Common myeloid progenitor, CD34-positive (primary cell): Measurements from ENCODE around the gene SFXN5.

ENCODE experiments used
- CTCF ChIA-PET: fragments of 350-600 bp; sonication (Branson Sonifier 250); formaldehyde crosslinking; loops from one replicate; lab custom pipeline; 2021; ENCODE audit warnings: antibody characterized with exemption; lab: Charles Lee
- POLR2A ChIA-PET: fragments of 350-600 bp; sonication (Branson Sonifier 250); formaldehyde crosslinking; loops from one replicate; lab custom pipeline; 2021; ENCODE audit warnings: antibody characterized with exemption; lab: Charles Lee
- DNase-seq, 3 donors: peaks; one replicate each; pipeline versions ENCODE4 v3.0.0 to v3.0.0-alpha.2; 2013
- H3K27ac ChIP-seq, 2 experiments: 1 replicate in 1 of 2; 2 replicates in 1 of 2; pipeline ENCODE4 v1.7.0; 2013; ENCODE audit warnings: inconsistent platforms in 2 of 2, low read length in 2 of 2, mild to moderate bottlenecking in 2 of 2, low read depth in 1 of 2, moderate library complexity in 1 of 2; ENCODE audit not compliant: severe bottlenecking in 2 of 2, insufficient read depth in 1 of 2, poor library complexity in 1 of 2
- H3K27me3 ChIP-seq, 5 experiments: replicated peaks in 2 of 5; 1 replicate in 3 of 5; 2 replicates in 2 of 5; pipeline versions ENCODE4 v1.6.1 to v1.7.0; 2013; ENCODE audit warnings: low read length in 4 of 5, mild to moderate bottlenecking in 2 of 5, moderate library complexity in 2 of 5, inconsistent platforms in 1 of 5; ENCODE audit not compliant: insufficient read depth in 5 of 5, control insufficient read depth in 4 of 5
- H3K36me3 ChIP-seq, 4 experiments: 1 replicate in 2 of 4; 2 replicates in 2 of 4; pipeline versions ENCODE4 v1.6.1 to v1.7.0; 2013; ENCODE audit warnings: low read length in 3 of 4, control low read depth in 1 of 4, mild to moderate bottlenecking in 1 of 4; ENCODE audit not compliant: control insufficient read depth in 4 of 4, insufficient read depth in 4 of 4
- H3K4me1 ChIP-seq, 4 experiments: 1 replicate in 3 of 4; 2 replicates in 1 of 4; pipeline versions ENCODE4 v1.6.1 to v1.7.1; 2013; ENCODE audit warnings: low read length in 3 of 4, mild to moderate bottlenecking in 3 of 4, control low read depth in 1 of 4, inconsistent platforms in 1 of 4, moderate library complexity in 1 of 4; ENCODE audit not compliant: control insufficient read depth in 4 of 4, insufficient read depth in 4 of 4; ENCODE audit errors: control extremely low read depth in 1 of 4
- H3K4me3 ChIP-seq, 7 experiments: 1 replicate in 4 of 7; 2 replicates in 3 of 7; pipeline versions ENCODE4 v1.5.1 to v1.7.0; 2013; ENCODE audit warnings: mild to moderate bottlenecking in 7 of 7, low read length in 6 of 7, moderate library complexity in 6 of 7, inconsistent platforms in 2 of 7, low read depth in 2 of 7, control low read depth in 1 of 7; ENCODE audit not compliant: insufficient read depth in 4 of 7, control insufficient read depth in 1 of 7; ENCODE audit errors: extremely low read depth in 1 of 7
- H3K9me3 ChIP-seq, 5 experiments: 1 replicate in 4 of 5; 2 replicates in 1 of 5; pipeline versions ENCODE4 v1.6.1 to v1.7.1; 2013; ENCODE audit warnings: low read length in 4 of 5, mild to moderate bottlenecking in 2 of 5, inconsistent platforms in 1 of 5, low read depth in 1 of 5, moderate library complexity in 1 of 5; ENCODE audit not compliant: control insufficient read depth in 4 of 5, insufficient read depth in 2 of 5; ENCODE audit errors: control extremely low read depth in 1 of 5
- WGBS: methylation state at CpG from one replicate; pipeline ENCODE4 v1.1.5; 2013; ENCODE audit not compliant: insufficient coverage; 5-methylcytosine and 5-hydroxymethylcytosine counted together

The SFXN5 gene

DNA sequence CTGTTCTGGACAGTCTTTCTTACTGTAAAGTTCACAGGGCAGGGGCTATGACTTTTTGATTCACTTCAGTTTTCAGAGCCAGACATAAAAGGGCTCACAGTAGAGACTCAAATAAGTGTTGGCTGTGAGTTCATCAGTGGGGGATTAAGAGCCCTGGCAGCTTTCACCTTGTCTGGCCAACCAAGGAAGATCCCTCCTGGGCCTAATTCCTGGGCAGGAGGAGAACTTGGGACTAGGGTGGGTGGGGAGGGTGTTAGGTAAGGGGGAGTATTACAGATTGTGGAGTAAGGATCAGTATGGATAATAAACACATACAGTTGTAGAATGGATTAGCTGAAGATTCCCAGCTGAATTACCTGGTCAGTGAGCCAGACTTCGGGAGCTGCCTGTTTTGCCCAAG, 904 bp upstream of the SFXN5 start:
- Histone ChIP-seq H3K9me3 (no peaks in the 10 kb centered on the region), H3K4me1 (peaks cover 14 to 34% (median 27%) of the 10 kb centered on the region in 4 experiments), H3K4me3 (peak overlapping the region in 5 of 7 experiments; percentile 80 to 90 (median 89)), H3K36me3 (peaks cover 0 to 4% (median 0%) of the 10 kb centered on the region in 4 experiments), H3K27ac (no peak overlapping the region), H3K27me3 (no peaks in the 10 kb centered on the region)
- WGBS: 92% methylated on average over 1 of the region's 1 CpG
- DNase-seq: no peak
- CTCF ChIA-PET: interaction anchor here (0.9 to 3.8 kb wide), 6 partner anchors 13 to 89 kb away, joined by 3 to 18 read pairs (median 3); no protein-coding TSS in a partner anchor
- POLR2A ChIA-PET: no interaction called here

DNA sequence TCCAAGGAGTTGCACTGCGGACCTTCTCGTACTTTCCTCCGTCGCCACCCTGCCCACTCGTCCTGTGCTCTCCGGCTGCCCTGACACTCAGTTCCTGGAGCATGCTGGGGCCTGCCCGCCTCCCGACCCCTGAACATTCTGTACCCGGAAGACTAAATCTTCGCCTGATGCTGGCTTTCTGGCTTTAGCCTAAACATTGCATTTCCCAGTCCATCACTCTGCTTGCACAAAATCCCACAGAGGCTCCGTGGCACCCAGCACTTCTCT, 550 bp upstream of the SFXN5 start:
- 18% methylated on average over 11 of the region's 11 CpGs for WGBS
- peak in 2 of 3 donors; percentile 32 to 45 for DNase-seq
- POLR2A ChIA-PET: no interaction called here
- H3K27ac ChIP-seq: peak overlapping the region in 1 of 2 experiments; percentile 84
- peak overlapping the region; percentile 73 to 90 (median 89) for H3K4me3 ChIP-seq
- H3K9me3 ChIP-seq: no peaks in the 10 kb centered on the region
- CTCF ChIA-PET: interaction anchor here (0.9 to 3.8 kb wide), 5 partner anchors 13 to 105 kb away, joined by 3 to 18 read pairs (median 4); no protein-coding TSS in a partner anchor
- peaks cover 0 to 4% (median 0%) of the 10 kb centered on the region in 4 experiments for H3K36me3 ChIP-seq
- peaks cover 14 to 34% (median 27%) of the 10 kb centered on the region in 4 experiments for H3K4me1 ChIP-seq
- H3K27me3 ChIP-seq: no peaks in the 10 kb centered on the region

DNA sequence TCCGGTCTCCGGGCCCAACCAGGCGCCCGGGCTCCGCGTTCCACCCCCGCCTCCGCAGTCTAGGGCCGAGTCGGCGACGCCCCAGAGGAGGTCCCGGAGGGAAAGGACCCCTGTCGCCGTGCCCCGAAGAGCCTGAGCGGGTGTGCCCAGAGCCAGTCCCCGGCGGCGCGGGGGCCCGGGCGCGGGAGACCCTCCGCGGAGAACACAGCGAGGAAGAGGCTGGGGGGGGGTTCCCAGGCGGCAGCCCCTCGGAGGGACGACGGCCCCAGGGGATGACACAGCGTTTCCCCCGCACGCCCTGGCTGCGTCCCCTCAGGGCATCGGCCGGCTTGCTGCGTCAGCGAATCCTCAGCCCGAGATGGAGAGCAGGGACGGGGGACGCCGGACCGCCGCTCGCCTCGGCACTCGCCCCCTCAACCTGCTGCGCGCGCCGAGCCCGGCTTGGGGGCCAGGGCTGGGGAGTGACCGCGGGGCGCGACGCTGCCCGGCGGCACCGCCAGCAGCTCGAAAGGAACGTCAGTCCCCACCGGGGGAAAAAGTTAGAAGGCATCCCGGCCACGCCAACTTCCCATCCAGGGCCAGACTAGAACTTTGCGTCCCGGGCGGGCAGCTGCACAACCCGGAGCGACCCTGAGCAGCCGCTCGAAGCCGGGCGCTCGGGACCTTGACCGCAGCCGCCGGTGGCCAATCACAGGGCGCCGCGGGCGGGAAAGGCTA, 711 bp downstream of the SFXN5 start:
- WGBS: under 1% methylated on average over 67 of the region's 83 CpGs
- peak in 2 of 3 donors; percentile 81 to 86 for DNase-seq
- H3K27ac ChIP-seq: peak overlapping the region; percentile 68 to 84
- POLR2A ChIA-PET: interaction anchor here (0.6 to 0.9 kb wide), 2 partner anchors 8 to 1179 kb away, joined by 3 read pairs; no protein-coding TSS in a partner anchor
- H3K36me3 ChIP-seq: peaks cover 0 to 4% (median 0%) of the 10 kb centered on the region in 4 experiments
- H3K4me3 ChIP-seq: peak overlapping the region; percentile 73 to 90 (median 89)
- no peaks in the 10 kb centered on the region for H3K27me3 ChIP-seq
- CTCF ChIA-PET: interaction anchor here (1.2 to 2.9 kb wide), 3 partner anchors 14 to 106 kb away, joined by 4 to 9 read pairs (median 5); no protein-coding TSS in a partner anchor
- H3K9me3 ChIP-seq: no peaks in the 10 kb centered on the region
- peaks cover 14 to 34% (median 27%) of the 10 kb centered on the region in 4 experiments for H3K4me1 ChIP-seq

DNA sequence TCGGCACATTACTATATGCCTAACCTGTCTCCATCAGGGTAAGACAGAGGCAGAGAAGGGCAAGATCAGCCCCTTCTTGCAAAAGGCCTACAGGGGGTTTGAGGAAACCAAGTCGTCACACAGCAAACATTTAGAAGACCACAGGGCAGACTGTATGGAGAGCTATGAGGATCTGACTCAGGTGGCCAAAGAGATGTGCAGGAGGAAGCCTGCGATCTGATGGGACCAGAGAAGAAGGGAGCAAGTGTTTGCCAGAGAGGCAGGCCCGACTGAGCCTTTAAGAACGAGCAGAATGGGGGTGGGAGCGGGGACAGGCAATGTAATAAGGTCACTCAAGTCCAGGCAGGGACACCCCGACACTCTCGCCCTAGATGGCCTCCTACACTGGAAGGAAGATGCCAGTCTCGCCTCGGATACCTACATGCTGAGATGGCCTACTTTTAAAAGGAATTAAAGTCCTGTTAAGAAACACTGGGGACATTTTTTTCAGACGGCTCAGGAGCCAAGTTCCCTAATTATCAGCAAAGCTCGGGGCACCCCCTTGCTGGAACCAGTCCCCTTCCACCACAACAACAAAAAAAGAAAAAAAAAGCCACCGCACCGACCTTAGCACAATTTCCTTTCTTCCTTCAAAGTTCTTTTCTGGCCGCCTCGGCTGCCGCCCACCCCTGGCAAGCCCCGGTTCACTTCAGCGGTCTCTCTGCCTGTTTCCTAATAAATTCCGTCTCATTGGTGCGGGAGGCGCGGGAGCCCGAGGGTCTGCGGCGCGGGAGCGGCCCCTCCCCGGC, 1.5 kb downstream of the SFXN5 start:
- ChIA-PET POLR2A (interaction anchor here (0.6 kb wide), 1 partner anchor 31 kb away, joined by 3 read pairs; no protein-coding TSS in a partner anchor), CTCF (interaction anchor here (0.7 to 2.9 kb wide), 3 partner anchors 10 to 16 kb away, joined by 3 to 9 read pairs (median 3); no protein-coding TSS in a partner anchor)
- 5% methylated on average over 21 of the region's 29 CpGs for WGBS
- peak overlapping the region; percentile 73 to 90 (median 89) for H3K4me3 ChIP-seq
- H3K27me3 ChIP-seq: no peaks in the 10 kb centered on the region
- H3K36me3 ChIP-seq: peaks cover 0 to 4% (median 0%) of the 10 kb centered on the region in 4 experiments
- peak; percentile 73 to 93 (median 91) for DNase-seq
- H3K27ac ChIP-seq: peak overlapping the region; percentile 68 to 84
- H3K9me3 ChIP-seq: no peaks in the 10 kb centered on the region
- H3K4me1 ChIP-seq: peaks cover 14 to 34% (median 27%) of the 10 kb centered on the region in 4 experiments

DNA sequence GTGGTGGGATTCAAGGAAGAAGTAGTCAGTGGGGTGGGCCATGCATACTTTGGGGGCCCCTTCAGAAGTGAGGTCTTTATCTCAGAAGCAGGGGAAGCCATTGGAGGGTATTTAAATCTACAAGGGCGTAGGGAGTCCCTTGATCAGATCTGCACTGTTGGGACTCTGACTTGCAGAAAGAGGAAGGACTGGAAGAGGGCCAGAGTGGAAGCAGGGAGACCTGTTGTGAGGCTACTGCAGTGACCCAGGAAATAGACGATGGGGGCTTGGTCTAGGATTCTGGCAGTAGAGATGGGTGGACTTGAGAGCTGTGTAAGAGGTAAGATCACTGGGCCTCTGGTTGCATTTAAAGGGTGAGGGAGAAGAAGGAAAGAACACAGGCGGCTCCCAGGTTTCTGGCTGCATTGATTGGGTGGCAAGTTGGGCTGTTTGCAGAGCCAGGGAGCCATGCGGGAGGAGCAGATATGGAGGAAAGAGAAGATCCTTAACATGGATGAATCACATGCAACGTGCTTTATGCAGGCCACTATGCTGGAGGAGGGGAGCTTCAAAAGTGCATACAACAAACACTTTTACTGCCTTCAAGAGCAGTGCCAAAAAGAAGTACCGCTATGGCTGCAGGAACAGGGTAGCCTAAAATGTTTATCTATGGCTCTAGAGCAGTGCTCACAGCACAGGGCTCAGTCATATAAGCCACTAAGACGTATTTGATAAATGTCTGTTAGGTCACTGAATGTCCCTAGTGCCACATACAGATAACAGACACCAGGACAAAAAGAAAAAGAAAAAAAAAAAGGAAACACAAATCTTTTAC, 2.3 kb downstream of the SFXN5 start:
- ChIA-PET CTCF (interaction anchor here (0.7 to 2.9 kb wide), 3 partner anchors 9 to 17 kb away, joined by 3 to 9 read pairs (median 3); no protein-coding TSS in a partner anchor), POLR2A (no interaction called here)
- peak overlapping the region in 6 of 7 experiments; percentile 73 to 90 (median 89) for H3K4me3 ChIP-seq
- H3K36me3 ChIP-seq: peaks cover 0 to 4% (median 0%) of the 10 kb centered on the region in 4 experiments
- peak in 2 of 3 donors; percentile 32 to 44 for DNase-seq
- WGBS: 100% methylated on average over 2 of the region's 7 CpGs
- H3K27me3 ChIP-seq: no peaks in the 10 kb centered on the region
- H3K27ac ChIP-seq: peak overlapping the region; percentile 68 to 84
- no peaks in the 10 kb centered on the region for H3K9me3 ChIP-seq
- H3K4me1 ChIP-seq: peaks cover 14 to 34% (median 28%) of the 10 kb centered on the region in 4 experiments

DNA sequence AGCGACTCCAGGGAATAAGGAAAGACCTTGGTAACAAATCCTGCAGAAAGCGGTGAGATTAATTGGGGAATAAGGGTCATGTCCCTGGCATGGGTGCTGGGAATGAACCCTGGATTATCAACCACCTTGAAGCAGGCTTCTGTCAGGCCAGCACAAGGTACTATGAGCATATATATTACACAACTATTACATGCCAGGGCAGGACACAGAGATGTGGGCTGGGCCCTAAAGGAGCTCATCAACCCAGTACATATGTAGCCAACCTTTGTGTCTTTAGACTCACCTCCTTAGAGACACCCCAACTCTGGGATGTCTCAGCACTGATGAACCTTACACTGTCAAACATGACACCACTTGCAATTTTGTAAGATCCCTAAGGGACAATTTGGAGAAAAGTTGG, 3.4 kb downstream of the SFXN5 start:
- 100% methylated on average over 1 of the region's 2 CpGs for WGBS
- ChIA-PET POLR2A (no interaction called here), CTCF (no interaction called here)
- Histone ChIP-seq H3K27me3 (no peaks in the 10 kb centered on the region), H3K9me3 (no peaks in the 10 kb centered on the region), H3K4me3 (no peak overlapping the region), H3K36me3 (peaks cover 0 to 4% (median 0%) of the 10 kb centered on the region in 4 experiments), H3K4me1 (peaks cover 14 to 38% (median 31%) of the 10 kb centered on the region in 4 experiments), H3K27ac (no peak overlapping the region)
- no peak for DNase-seq
